GM19438 (cell line): Measurements from ENCODE around the gene SEC23B.
"Not testable (repeated sequence)": the region's sequence is repeated elsewhere in the genome, so short reads cannot be mapped to it uniquely, and the experiment has no call there.

Source experiments
- ATAC-seq: cut with Tn5 transposase; IDR thresholded peaks from one replicate; pipeline ENCODE4 v1.9.1; 2021; ENCODE audit warnings: low read depth; ENCODE audit not compliant: unreplicated experiment

The SEC23B gene

GRCh38 chr20:18523066-18523465 is 15.3 kb downstream of the SEC23B start:
- no peak for ATAC-seq

- ATAC-seq: no peak
These were observed 16.9 kb downstream of the SEC23B start for GRCh38 chr20:18524646-18525045.

GRCh38 chr20:18526761-18527160 is 19.0 kb downstream of the SEC23B start:
- ATAC-seq: not testable (repeated sequence)

GRCh38 chr20:18527339-18527738 is 19.6 kb downstream of the SEC23B start:
- ATAC-seq: no peak

GRCh38 chr20:18527836-18528235 is 20.1 kb downstream of the SEC23B start:
- no peak for ATAC-seq

GRCh38 chr20:18529041-18529440 is 21.3 kb downstream of the SEC23B start:
- no peak for ATAC-seq

- no peak for ATAC-seq
These were observed 24.9 kb downstream of the SEC23B start for GRCh38 chr20:18532626-18533025.

- no peak for ATAC-seq
These were observed 25.8 kb downstream of the SEC23B start for GRCh38 chr20:18533491-18533890.

GRCh38 chr20:18533978-18534644 is 26.4 kb downstream of the SEC23B start:
- no peak for ATAC-seq

GRCh38 chr20:18537651-18538050 is 29.9 kb downstream of the SEC23B start:
- no peak for ATAC-seq

GRCh38 chr20:18541741-18542140 is 34.0 kb downstream of the SEC23B start:
- no peak for ATAC-seq

- ATAC-seq: no peak
These were observed 35.5 kb downstream of the SEC23B start for GRCh38 chr20:18543216-18543615.

GRCh38 chr20:18543932-18544331 is 36.2 kb downstream of the SEC23B start:
- no peak for ATAC-seq

- ATAC-seq: no peak
These were observed 37.8 kb downstream of the SEC23B start for GRCh38 chr20:18545566-18545965.

- no peak for ATAC-seq
These were observed 40.7 kb downstream of the SEC23B start for GRCh38 chr20:18548465-18548864.

- no peak for ATAC-seq
These were observed 46.0 kb downstream of the SEC23B start for GRCh38 chr20:18553746-18554145.

- peak; percentile 99 for ATAC-seq
These were observed 59.4 kb downstream of the SEC23B start, which contains the start of gene SMIM26 for GRCh38 chr20:18566892-18567738. Gene SMIM26, plus strand, starts transcription at chr20:18567432. Its CDS starts 47 bp downstream, at chr20:18567479.

GRCh38 chr20:18567739-18568091 is 60.0 kb downstream of the SEC23B start:
- ATAC-seq: peak; percentile 15

- ATAC-seq: no peak
These were observed 63.3 kb downstream of the SEC23B start for GRCh38 chr20:18571009-18571408.

- no peak for ATAC-seq
These were observed 63.8 kb downstream of the SEC23B start for GRCh38 chr20:18571578-18571977.

- no peak for ATAC-seq
These were observed 70.2 kb downstream of the SEC23B start for GRCh38 chr20:18577942-18578341.

- no peak for ATAC-seq
These were observed 70.8 kb downstream of the SEC23B start for GRCh38 chr20:18578581-18578980.
